G401.6 (cell line): ENCODE results near the gene TP53BP2.
A peak's percentile ranks its signal among the peaks of the same experiment; 100 is the strongest.
"Not testable (repeated sequence)": the region's sequence is repeated elsewhere in the genome, so short reads cannot be mapped to it uniquely, and the experiment has no call there.

Experiments
- FAIRE-seq: peaks from 2 replicates; lab custom pipeline; 2012; peaks lifted over from hg19 to GRCh38; lab: Jason Lieb, UNC

The TP53BP2 gene

DNA sequence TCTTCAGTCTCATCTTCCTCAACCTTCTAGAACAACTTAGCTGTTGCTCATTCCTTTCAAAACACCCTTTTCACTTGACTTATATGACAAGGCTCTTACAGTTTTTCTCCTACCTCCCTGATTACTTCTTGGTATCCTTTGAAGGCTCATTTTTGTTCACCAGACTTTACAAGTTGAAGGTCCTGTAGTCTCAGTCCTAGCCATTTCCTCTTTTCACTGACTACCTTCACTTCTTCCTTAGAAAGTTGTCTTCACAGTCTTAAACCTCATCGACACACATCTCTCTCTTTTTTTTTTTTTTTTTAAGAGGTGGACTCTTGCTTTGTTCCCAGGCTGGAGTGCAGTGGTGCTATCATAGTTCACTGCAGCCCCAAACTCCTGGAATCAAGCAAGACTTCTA is 6.6 kb upstream of the TP53BP2 start:
- no peak for FAIRE-seq

DNA sequence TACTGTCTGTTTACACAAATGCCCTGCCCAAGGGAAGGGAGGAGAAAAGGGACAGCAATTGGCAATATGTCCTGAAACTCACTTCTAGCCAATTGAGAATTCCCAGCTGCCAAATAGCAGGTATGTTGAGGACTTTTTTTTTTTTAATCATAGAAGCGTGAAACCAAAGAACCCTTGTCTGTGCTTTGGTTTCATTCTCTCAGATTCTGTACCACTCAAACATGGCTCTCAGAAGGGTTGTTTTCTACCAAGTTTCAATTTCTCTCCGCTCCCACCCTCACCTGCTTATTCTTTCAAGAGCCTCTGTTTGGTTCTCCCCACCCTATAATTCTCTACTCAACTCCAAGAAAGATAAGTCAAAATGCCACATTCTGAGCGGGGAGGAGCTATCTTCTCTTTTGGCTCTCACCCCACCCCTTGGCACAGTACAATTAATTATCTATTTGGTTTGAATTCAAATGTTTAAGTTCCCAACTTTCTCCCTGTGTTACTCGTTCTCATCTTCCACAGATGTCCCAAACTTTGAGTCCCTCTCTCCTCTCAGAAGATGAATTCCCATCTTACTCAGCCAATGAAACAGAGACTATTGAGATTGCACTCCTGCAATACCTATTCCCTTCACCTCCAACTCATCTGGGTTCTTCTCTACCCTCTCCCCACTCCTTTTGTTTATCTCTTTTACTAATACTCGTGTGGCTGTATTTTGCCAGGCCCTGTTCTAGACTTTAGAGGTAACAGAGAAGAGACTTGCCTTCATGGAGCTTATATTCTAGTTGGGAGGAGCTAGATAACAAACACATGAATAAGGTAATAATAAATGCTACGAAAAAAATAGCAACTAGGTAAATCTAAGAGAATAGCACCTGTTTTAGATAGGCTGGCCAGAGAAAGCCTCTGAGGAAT is 3.9 kb upstream of the TP53BP2 start:
- no peak for FAIRE-seq

DNA sequence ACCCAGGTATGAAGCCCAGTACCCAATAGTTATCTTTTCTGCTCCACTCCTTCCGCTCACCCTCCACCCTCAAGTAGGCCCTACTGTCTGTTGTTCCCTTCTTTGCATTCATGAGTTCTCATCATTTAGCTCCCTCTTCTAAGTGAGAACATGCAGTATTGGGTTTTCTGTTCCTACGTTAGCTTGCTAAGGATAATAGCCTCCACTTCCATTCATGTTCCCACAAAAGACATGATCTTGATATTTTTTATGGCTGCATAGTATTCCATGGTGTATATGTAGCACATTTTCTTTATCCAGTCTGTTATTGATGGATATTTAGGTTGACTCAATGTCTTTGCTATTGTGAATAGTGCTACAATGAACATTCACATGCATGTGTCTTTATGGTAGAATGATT is 2.8 kb upstream of the TP53BP2 start:
- FAIRE-seq: no peak

DNA sequence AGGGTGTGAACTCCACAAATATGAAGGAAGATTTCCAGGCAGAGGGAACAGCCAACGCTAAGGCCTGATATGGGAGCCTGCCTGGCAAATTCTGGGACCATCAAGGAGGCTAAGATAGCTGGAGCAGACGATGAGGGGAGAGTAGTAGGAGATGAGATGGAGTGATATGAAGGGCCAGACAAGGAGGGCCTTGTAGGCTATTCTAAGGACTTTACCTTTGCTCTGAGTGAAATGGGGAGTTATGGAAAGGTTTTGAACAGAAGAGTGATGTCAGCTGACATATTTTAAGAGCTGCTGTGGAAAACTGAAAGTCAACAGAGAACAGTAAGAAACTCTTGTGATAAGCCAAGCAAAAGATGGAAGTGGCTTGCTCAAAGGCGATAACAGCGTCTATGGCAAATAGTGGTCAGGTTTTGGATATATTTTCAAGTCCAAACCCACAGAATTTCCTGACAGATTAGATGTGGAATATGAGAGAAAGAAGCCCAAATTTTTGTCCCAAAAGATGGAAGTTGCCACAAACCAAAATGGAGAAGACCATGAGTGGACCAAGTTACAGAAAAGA is 2.1 kb upstream of the TP53BP2 start:
- FAIRE-seq: no peak

DNA sequence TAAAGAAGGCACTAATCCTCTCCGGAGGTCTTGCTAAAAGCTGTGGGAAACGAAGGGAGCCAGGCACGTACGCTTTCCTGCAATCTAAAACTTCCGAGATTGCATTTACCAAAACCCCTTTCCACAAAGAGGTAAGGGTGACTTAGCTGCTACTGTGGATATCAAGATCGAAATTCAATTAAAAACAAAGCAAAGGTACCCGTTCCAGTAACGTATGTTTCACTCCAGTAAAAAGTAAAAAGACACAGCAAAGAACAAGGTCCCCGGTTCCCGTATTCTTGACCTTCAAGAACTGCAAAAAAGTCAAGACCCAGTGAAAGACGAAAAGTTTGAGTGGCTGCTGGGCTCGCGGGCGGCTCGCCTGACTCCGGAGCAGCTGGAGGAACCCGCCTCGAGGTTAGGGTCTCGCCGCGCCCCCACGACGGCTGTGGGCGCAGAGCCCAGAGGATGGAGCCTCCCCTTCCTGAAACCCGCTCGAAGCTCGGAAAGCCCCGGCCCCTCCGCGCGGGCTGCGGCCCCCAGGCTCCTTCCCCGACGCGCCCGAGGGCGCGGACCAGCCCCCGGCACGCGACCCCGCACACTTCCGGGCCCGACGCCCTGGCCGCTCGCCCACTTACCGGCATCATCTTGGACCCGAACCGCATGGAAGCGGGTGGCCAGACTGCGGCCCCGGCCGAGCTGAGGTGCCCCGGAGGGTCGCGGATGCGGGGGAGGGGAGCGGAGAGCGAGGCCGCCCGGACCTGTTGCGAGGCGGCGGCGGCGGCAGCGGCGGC is 524 bp downstream of the TP53BP2 start:
- FAIRE-seq: no peak

DNA sequence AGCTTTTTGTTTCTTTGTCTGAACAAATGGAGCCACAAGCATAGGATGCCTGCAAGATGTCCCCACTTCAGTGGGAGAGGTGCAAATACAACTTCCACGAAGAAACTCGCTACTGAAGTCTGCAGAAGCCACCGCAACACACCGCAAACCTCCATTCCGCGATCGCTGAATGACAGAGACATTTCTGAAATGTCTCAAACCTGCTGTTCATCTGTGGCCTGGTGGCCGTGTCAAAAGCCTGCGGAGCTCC is 1.0 kb downstream of the TP53BP2 start:
- no peak for FAIRE-seq

DNA sequence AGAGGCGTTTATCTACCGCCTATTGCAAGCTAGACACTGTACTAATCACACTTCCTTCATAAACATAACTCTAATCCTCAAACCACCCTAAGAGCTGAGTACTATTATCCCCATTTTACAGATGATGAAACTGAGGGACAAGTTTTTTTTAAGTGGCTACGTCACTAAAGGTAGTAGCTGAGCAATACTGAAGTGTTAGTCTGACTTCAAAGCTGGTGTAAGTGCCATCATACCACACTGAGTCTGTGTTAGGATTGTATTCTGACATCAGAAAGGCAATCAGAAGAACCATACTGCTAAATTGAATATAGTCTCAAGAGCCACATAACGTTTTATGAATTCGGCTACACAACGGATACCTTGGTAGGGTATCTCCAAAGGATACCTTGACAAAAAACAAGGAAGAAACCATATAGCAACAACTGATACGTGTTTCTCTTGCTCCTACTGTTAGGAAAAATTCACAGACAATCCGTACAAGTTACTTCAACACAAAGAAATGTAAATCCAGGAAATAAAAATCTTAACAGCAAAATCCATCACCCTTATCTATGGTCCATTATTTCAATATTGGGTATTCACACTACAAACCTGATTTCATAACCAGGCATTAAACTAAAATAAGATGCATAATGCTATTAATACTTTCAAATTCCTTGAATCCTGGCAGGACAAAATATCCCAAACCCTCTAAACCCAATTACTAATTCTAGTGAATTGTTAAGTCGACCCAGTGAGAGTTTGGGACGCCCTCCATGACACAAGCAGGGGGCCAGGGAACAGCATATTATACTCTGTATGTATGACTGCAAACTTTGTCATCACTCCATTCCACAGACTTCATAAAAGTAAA is 1.6 kb downstream of the TP53BP2 start:
- FAIRE-seq: peak; percentile 44

DNA sequence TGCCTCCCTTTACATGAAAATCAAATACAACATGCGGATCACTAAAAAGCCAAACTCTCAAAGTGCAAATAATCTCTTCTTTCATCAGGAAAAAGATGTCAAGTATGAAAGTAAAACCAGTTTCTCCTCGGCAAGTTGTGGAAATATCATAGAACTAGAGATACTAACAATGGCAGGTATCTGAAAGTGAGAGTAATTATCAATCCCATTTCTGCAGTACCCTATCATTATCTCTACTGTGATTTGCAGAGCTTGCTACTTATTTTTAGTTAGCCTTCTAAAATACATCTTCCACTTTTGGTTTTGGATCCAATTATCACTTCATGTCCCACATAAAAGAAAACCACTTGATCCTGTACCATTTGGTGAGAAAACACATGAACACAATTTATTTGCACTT is 3.0 kb downstream of the TP53BP2 start:
- FAIRE-seq: no peak

DNA sequence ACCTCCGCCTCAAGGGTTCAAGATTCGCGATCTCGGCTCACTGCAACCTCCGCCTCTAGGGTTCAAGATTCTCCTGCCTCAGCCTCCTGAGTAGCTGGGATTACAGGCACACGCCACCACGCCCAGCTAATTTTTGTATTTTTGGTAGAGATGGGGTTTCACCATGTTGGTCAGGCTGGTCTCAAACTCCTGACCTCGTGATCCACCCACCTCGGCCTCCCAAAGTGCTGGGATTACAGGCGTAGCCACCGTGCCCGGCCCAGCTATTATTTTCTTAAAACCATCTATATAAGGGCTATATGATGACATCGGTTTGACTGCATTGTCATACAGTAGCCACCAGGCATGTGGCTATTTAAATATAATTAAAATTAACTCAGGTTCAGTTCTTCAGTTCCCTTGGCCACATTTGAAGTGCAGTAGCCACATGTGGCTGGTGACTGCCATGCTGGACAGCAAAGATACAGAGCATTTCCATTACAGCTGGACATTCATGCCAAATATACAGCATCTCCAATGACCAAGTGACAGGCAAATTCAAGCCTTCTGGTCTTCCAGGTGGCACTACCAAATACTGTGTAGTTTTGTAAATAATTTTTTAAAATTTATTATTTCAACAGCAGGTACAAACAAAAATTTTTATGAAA is 3.6 kb downstream of the TP53BP2 start:
- FAIRE-seq: not testable (repeated sequence)

DNA sequence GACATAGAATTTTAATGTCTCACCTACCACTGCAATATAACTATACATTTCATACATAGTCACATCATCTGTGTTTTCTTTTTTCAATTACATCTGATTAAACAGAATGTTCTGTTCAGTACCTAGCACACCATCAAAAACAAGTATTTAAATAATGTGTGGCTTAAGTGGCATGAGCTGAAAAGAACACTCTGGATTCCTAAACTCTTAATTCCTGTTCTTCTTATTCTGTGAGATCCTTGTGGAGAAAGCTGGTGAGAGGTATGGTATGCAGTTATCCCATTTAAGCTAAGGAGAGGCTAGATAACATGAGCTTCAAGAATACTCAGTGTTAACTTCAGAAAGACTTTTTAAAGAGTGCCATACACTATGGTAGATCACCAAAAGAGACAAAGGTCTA is 5.5 kb downstream of the TP53BP2 start:
- FAIRE-seq: no peak

DNA sequence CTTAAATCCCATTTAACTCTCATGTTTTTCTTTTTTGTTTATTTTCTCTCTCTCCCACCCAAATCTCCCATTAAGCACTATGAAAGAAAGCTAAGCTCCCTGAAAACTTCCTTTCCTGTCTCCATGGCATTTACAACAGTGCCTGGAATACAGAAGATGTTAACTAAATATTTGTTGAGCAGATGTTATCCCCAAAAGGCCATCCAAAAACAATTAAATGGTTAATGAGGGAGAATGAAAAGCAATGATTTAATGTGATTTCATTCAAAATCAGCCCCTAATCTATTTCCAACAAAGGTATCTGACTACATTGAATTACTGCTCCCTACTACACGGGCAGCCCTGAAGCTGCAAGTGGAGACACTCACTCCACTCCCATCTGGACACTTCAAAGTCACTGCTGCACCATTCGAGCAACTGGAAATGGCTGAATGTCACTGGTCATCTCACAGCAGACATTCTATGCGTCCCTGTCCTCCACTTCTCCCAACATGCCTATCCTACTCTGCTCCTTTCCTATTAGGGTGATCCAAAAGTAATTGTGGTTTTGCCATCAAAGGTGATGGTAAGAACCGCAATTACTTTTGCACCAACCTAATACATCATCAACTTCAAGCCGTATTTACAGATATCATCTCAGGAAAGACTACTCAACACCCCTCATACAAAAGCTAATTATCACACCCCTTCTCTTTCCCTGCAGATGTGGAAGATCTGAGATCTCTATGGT is 7.5 kb downstream of the TP53BP2 start:
- FAIRE-seq: no peak

DNA sequence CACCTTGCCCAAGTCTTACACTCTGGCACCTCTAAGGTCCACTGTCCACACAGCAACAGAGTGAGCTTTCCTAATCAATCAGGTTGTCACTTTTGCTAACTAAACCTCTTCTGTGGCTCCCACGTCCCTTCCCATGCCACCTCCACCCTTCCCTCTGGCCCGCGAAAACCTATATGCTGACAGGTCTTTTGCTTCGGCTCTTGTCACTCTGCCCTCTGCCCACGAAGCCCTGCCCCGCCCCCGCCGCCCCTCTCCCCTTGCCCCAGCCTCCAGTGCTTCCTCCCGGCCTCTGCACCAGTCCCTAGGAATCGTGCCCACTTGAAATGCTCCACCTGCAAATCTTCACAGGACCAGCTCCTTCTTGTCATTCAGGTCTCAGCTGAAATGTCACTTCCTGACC is 8.1 kb downstream of the TP53BP2 start:
- no peak for FAIRE-seq

DNA sequence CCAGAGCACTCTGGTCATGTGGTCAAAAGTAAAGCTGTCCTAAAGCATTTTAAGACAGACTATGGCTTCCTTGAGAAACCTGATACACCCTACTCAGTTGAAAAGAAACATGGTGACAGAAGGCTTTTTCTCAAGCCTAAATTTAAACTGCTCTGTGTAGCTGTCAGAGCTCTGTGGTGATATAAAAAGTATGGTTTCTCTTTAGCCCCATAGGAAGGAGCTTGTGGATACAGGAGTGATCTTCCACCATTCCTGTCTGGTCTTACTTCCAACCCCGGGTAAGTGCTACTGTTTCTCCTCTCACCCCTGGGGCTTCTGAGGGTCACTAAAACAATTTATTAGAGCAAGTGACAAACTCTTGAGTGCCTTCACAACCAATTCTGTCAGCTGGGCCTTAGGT is 8.5 kb downstream of the TP53BP2 start:
- FAIRE-seq: no peak

DNA sequence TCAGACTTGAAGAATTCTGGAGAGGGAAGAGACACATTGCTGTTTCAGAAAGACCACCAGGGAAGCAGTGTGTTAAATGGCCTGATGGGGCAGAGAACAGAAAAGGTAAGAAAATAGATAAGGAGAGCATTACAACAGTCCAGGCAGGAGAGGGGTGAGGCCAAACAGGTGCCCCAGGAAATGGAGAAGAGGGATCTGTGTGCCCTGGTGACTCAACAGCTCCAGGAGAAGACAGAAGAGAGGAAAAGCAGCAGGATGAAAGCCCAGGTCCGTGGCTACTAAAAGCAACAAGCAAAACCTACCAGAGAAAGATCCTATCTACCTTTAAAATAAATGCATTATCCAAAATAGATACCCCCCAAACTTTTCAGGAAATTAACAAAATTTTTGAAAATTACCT is 9.2 kb downstream of the TP53BP2 start:
- no peak for FAIRE-seq

DNA sequence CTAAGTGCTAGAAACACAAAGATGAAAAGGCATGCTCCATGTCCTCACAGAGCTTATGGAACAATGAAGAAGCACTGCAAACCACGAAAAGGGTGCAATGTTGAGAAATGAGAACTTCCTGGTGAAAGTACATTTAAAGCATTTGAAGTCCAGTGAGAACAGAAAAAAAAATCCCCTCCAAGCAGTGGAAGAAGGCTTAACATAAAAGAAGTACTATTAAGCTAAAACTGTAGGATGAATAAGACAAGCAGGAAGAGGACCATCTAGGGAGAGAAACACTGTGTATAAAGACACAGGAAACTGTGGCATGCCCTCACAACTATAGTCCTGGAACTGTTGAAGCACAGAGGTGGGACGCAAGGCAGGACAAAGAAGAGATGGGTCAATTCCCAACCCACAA is 10.0 kb downstream of the TP53BP2 start:
- FAIRE-seq: no peak

DNA sequence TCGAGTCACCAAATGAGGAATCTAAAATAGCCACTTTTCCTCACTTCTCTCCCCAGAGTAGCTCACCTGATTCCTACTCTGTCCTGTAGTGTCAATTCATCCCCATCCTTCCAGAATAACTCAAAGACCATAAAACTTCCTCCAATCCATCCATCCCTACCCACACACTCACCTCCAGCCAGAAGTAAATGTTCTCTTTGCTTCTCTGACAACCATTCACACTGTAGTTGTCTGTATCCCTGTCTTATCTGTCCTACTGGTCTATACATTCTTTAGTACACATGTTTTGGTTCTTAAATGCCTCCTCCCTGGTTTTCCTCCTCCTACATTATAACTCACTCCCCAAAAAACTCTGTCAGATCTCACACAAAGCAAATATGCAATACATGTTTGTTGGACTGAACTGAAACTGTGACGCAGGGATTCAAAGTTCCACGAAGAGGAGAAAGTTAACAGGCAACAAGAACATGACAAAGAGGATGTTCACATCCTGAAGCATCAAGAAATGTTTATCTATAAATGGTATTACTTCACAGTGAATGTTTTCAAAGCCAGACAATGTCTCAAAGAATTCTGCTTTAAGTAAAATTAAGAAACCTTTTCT is 11.0 kb downstream of the TP53BP2 start:
- no peak for FAIRE-seq

DNA sequence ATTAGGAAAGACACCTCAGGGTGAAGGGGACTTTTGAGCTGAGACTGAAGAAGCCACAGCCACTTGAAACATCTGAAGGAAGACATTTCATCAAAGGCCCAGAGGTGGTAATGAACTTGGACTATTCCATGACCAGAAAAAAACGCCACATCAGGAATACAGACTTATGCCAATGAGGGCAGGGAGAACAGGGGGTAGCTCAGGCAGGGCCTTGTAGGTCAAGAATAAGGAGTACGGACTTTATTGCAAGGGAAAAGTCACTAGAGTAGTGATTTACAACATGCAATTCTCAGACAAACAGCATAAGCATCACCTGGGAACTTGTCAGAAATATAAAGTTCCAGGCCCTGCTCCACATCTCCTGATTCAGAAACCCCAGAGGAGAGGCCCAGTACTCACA is 11.8 kb downstream of the TP53BP2 start:
- FAIRE-seq: no peak

DNA sequence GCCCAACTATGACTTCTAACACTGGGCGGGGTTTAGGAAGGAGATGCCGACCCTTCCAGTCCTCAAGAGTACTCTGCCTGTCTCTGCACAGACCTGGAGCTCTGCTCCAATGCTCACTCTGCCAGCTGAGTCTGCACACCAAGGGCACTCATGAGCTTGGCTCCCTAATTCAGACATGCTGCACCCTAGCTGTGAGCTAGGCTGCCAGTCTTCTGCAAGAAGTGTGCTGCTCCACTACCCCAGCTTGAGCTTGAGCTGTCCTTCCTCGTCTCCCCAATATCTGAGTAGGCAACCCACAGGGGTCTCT is 13.2 kb downstream of the TP53BP2 start:
- no peak for FAIRE-seq

DNA sequence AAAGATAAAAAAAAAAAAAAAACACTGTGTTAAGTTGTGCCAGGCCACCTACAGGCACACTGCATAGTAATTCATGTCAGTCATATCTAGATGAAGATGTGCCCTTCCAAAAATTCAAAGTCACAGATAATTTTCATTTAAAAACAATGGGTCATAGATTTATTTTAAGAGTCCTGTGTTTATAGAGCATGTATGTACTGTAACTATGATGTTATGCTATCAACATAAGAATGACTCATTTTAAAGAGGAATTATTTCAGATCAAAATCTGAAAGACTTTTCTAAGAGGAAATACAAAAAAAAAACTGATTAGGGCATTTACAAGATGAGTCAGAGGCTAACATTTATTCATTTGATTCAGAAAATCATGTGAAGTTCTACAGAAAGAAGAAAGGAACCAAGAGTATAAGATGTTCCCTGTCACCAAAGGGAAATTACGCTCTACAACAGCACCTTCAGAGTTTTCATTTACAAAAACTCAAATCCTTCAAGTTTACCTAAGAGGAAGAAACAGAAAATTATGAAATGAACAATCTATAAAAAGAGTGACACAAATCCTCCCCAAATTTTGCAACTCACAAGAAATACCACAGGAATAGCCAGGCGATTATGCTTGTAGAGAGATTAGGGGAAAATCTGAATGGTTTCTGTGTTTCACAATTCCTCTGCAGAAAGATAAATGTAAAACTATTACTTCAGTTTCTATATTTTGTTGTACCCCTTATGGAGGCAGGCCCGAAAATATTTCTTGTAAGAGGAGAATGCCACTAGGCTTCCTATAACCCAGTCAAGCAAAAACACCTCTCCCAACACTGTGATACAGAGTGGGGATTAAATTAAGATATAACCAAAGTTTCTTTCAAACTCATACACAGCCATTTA is 13.8 kb downstream of the TP53BP2 start:
- no peak for FAIRE-seq

DNA sequence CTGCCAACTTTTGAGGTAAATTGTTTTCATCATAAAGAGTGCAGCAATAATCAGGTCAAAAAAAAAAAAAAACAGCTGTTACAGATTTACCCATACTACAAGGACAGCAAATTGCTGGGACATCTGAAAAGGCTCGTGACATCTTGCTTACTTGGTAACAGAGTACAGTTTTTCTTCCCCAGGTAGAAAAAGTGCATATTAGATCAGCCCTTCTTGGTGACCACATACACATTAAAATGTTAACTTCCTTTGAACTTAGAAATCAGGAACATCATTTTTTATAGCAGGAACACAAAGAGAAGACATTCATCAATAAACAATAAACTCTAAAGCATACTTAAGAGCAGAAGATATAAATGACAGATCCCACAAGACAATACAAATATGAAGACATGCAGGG is 16.1 kb downstream of the TP53BP2 start:
- no peak for FAIRE-seq
